ENCODE measurements around the gene CREBL2.
A peak's percentile ranks its signal among the peaks of the same experiment; 100 is the strongest.
"Not testable (repeated sequence)": the region's sequence is repeated elsewhere in the genome, so short reads cannot be mapped to it uniquely, and the experiment has no call there.

CREBL2 gene

GRCh38 chr12:12642916-12643315, 31.2 kb downstream of the CREBL2 start:
- H3K27ac Mint-ChIP-seq: peak overlapping the region; percentile 56
- ATAC-seq: no peak
- peaks cover 61% of the 10 kb centered on the region for H3K36me3 Mint-ChIP-seq
- peaks cover 8% of the 10 kb centered on the region for H3K9me3 Mint-ChIP-seq
- DNase-seq (ENCODE audit: low spot score in 2 of 2): no peak
- H3K4me1 Mint-ChIP-seq: peaks cover 25% of the 10 kb centered on the region
- H3K4me3 Mint-ChIP-seq: no peak overlapping the region

- peak; percentile 85 for ATAC-seq
- Mint-ChIP-seq H3K36me3 (peaks cover 42% of the 10 kb centered on the region), H3K4me3 (peak overlapping the region; percentile 40), H3K9me3 (peaks cover 12% of the 10 kb centered on the region), H3K27ac (peak overlapping the region; percentile 91), H3K4me1 (peaks cover 27% of the 10 kb centered on the region)
- DNase-seq (ENCODE audit: low spot score in 2 of 2): peak; percentile 10 to 65
These were observed 33.8 kb downstream of the CREBL2 start for GRCh38 chr12:12645485-12645884.

DNA sequence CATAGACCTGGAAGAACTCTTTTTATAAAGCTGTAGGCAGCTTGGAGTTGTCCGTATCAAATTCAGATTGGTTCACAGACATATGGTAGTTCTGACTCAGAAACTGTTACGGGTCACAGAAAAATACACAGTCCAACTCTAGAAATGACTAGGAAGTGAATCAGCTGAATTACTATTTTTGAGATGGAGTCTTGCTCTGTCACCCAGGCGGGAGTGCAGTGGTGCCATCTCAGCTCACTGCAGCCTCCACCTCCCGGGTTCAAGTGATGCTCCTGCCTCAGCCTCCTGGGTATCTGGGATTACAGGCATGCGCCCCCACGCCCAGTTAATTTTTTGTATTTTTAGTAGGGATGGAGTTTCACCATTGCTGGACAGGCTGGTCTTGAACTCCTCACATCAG, 34.3 kb downstream of the CREBL2 start:
- peak overlapping the region; percentile 40 for H3K4me3 Mint-ChIP-seq
- H3K36me3 Mint-ChIP-seq: peaks cover 37% of the 10 kb centered on the region
- DNase-seq (ENCODE audit: low spot score in 2 of 2): peak in 1 of 2 donors; percentile 55
- peak overlapping the region; percentile 91 for H3K27ac Mint-ChIP-seq
- H3K4me1 Mint-ChIP-seq: peaks cover 27% of the 10 kb centered on the region
- ATAC-seq: peak; percentile 98
- peaks cover 14% of the 10 kb centered on the region for H3K9me3 Mint-ChIP-seq

GRCh38 chr12:12646483-12647072, 34.9 kb downstream of the CREBL2 start:
- Mint-ChIP-seq H3K4me1 (peaks cover 27% of the 10 kb centered on the region), H3K9me3 (peaks cover 14% of the 10 kb centered on the region), H3K36me3 (peaks cover 31% of the 10 kb centered on the region), H3K27ac (peak overlapping the region; percentile 91), H3K4me3 (no peak overlapping the region)
- DNase-seq (ENCODE audit: low spot score in 2 of 2) (no peak), ATAC-seq (no peak)

DNA sequence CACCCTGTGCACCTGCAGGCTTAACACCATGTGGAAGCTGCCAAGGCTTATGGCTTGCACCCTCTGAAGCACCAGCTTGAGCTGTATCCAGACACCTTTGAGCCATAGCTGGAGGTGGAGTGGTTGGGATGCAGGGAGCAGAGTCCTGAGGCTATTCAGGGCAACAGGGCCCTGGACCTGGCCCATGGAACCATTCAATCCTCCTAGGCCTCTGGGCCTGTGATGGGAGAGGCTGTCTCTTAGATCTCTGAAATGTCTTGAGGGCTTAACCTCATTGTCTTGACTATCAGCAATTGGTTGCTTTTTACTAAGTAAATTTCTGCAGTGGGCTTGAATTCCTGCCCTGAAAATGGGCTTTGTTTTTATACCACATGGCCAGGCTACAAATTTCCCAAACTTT, 36.6 kb downstream of the CREBL2 start:
- no peak overlapping the region for H3K4me3 Mint-ChIP-seq
- peaks cover 14% of the 10 kb centered on the region for H3K9me3 Mint-ChIP-seq
- no peak for DNase-seq (ENCODE audit: low spot score in 2 of 2)
- no peak for ATAC-seq
- peaks cover 27% of the 10 kb centered on the region for H3K4me1 Mint-ChIP-seq
- peaks cover 14% of the 10 kb centered on the region for H3K36me3 Mint-ChIP-seq
- no peak overlapping the region for H3K27ac Mint-ChIP-seq

- Mint-ChIP-seq H3K9me3 (peaks cover 14% of the 10 kb centered on the region), H3K36me3 (peaks cover 6% of the 10 kb centered on the region), H3K4me3 (no peak overlapping the region), H3K4me1 (peaks cover 27% of the 10 kb centered on the region), H3K27ac (no peak overlapping the region)
- DNase-seq (ENCODE audit: low spot score in 2 of 2) (no peak), ATAC-seq (no peak)
These were observed 37.4 kb downstream of the CREBL2 start for GRCh38 chr12:12648951-12649650.

DNA sequence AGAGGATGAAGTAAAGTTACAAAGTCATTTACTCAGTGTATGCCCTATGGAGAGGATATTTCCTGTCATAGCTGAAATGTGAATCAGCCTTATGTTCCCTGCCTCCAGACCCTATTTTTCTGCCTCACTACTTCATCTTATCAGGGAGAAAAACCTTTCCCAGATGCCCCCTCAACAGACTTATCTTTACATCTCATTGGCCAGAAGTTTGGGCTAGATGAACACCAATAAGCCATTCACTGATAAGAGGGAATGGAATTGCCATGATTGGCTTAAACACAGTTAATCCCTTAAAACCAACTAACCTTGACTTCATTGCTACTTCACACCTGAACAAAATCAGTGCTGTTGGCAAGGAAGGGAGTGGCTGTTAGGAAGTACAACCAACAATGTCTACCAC, 40.1 kb downstream of the CREBL2 start:
- H3K27ac Mint-ChIP-seq: no peak overlapping the region

DNA sequence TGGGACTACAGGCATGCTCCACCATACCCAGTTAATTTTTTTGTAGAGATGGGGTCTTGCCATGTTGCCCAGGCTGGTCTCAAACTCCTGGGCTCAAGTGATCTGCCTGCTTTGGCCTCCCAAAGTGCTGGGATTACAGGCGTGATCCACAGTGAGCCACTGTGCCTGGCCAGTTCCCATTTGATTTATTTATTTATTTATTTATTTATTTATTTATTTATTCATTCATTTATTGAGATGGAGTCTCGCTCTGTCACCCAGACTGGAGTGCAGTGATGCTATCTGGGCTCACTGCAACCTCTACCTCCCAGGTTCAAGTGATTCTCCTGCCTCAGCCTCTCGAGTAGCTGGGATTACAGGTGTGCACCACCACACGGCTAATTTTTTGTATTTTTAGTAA, 41.0 kb downstream of the CREBL2 start:
- Mint-ChIP-seq H3K4me1 (peaks cover 17% of the 10 kb centered on the region), H3K9me3 (peaks cover 12% of the 10 kb centered on the region)
- not testable (repeated sequence) for H3K27ac Mint-ChIP-seq; H3K4me3 Mint-ChIP-seq; DNase-seq (ENCODE audit: low spot score in 2 of 2); ATAC-seq; H3K36me3 Mint-ChIP-seq

More for the DNA sequence above, 40.1 kb downstream of the CREBL2 start:
- Mint-ChIP-seq H3K4me1 (peaks cover 27% of the 10 kb centered on the region), H3K4me3 (no peak overlapping the region), H3K36me3 (peaks cover 5% of the 10 kb centered on the region), H3K9me3 (peaks cover 14% of the 10 kb centered on the region)
- no peak for ATAC-seq
- no peak for DNase-seq (ENCODE audit: low spot score in 2 of 2)

DNA sequence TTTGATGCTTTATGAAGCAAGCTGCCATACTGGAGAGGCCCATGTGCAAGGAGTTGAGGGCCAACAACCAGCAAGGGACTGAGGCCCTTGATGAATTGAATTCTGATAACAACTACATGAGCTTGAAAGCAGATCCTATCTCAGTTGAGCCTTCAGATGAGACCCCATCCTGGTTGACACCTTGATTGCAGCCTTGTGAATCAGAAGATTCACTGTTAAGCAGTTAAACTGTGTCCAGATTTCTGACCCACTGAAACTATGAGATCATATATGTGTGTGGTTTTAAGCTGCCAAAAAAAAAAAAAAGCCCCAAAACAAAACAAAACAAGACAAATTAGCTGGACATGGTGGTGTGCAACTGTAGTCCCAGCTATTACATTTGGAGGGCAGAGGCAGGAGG, 42.2 kb downstream of the CREBL2 start:
- H3K36me3 Mint-ChIP-seq: no peaks in the 10 kb centered on the region
- no peak overlapping the region for H3K27ac Mint-ChIP-seq
- DNase-seq (ENCODE audit: low spot score in 2 of 2): no peak
- H3K4me3 Mint-ChIP-seq: no peak overlapping the region
- ATAC-seq: no peak
- peaks cover 7% of the 10 kb centered on the region for H3K9me3 Mint-ChIP-seq
- peaks cover 13% of the 10 kb centered on the region for H3K4me1 Mint-ChIP-seq

DNA sequence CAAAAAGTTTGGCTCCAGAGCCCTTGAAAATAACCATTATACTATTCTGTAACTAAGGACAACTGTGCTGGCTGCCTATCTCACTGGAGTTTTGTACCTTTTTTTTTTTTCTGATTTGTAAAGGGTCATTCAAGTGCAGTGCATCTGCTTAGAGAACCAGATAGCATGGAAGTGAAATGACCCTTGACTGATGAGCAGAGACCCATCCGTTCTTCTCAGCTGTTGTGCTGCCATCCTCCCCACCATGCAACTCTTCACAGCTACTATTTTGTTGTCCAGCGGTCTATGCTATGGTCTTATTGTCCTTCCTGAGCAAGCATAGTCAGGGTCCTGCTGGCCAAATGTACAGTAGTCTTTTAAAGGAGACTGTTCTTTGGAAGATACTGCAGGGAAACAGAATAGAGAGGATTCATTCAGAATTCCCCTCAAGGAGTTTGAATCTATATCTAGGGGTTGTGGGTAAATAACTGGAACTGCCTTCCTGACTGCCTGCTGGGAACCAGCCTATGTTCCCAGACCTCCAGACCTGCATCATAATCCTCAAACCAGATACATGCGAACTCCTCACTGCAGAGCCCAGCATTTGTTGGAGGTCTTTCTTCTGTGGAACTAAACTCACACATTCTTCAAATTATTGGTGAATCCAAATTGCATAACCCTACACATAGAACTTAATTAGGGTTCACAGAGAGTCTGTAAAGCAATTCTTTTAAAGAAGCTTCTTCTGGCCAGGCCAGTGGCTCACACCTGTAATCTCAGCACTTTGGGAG, 43.2 kb downstream of the CREBL2 start:
- Mint-ChIP-seq H3K36me3 (no peaks in the 10 kb centered on the region), H3K4me3 (no peak overlapping the region), H3K27ac (no peak overlapping the region), H3K4me1 (peaks cover 13% of the 10 kb centered on the region), H3K9me3 (peaks cover 3% of the 10 kb centered on the region)
- DNase-seq (ENCODE audit: low spot score in 2 of 2): no peak
- no peak for ATAC-seq

- Mint-ChIP-seq H3K9me3 (no peaks in the 10 kb centered on the region), H3K4me1 (peaks cover 9% of the 10 kb centered on the region), H3K4me3 (no peak overlapping the region), H3K27ac (no peak overlapping the region), H3K36me3 (no peaks in the 10 kb centered on the region)
- ATAC-seq (no peak), DNase-seq (ENCODE audit: low spot score in 2 of 2) (no peak)
These were observed 48.5 kb downstream of the CREBL2 start for GRCh38 chr12:12660201-12660600.

- H3K4me1 Mint-ChIP-seq: no peaks in the 10 kb centered on the region
- no peak overlapping the region for H3K4me3 Mint-ChIP-seq
- H3K27ac Mint-ChIP-seq: no peak overlapping the region
- DNase-seq (ENCODE audit: low spot score in 2 of 2) (no peak), ATAC-seq (no peak)
- H3K36me3 Mint-ChIP-seq: no peaks in the 10 kb centered on the region
- H3K9me3 Mint-ChIP-seq: no peaks in the 10 kb centered on the region
These were observed 49.6 kb downstream of the CREBL2 start for GRCh38 chr12:12661086-12661856.

DNA sequence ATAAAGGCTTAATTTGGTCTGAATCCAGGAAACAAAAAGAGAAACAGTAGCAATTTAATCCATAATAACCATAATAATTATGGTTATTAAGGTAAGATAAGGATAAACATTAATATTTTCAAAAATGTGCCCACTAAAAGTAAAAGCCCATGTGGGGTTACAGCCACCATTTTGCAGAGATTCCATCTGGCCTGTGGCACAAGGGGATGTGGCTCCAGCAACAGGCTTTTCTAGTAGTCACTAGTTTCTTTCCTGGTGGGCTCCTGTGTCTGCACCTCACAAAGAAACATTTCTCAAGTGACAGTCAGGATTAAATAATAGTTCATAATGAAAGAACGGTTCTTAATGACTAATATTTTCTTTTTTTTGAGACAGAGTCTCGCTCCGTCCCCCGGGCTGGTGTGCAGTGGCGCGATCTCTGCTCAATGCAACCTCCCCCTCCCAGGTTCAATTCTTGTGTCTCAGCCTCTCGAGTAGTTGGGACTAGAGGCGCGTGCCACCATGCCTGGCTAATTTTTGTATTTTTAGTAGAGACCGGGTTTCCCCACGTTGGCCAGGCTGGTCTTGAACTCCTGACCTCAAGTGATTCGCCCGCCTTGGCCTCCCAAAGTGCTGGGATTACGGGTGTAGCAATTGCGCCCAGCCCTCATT, 52.1 kb downstream of the CREBL2 start:
- H3K36me3 Mint-ChIP-seq: no peaks in the 10 kb centered on the region
- ATAC-seq (no peak), DNase-seq (ENCODE audit: low spot score in 2 of 2) (no peak)
- H3K27ac Mint-ChIP-seq: no peak overlapping the region
- no peaks in the 10 kb centered on the region for H3K4me1 Mint-ChIP-seq
- H3K9me3 Mint-ChIP-seq: no peaks in the 10 kb centered on the region
- H3K4me3 Mint-ChIP-seq: no peak overlapping the region

GRCh38 chr12:12665194-12665593, 53.5 kb downstream of the CREBL2 start:
- H3K4me1 Mint-ChIP-seq: peaks cover 5% of the 10 kb centered on the region
- no peak overlapping the region for H3K4me3 Mint-ChIP-seq
- H3K36me3 Mint-ChIP-seq: no peaks in the 10 kb centered on the region
- peak overlapping the region; percentile 19 for H3K27ac Mint-ChIP-seq
- no peak for ATAC-seq
- no peaks in the 10 kb centered on the region for H3K9me3 Mint-ChIP-seq
- no peak for DNase-seq (ENCODE audit: low spot score in 2 of 2)

GRCh38 chr12:12668005-12668404, 56.3 kb downstream of the CREBL2 start:
- H3K27ac Mint-ChIP-seq: no peak overlapping the region
- no peak for ATAC-seq
- no peaks in the 10 kb centered on the region for H3K36me3 Mint-ChIP-seq
- no peaks in the 10 kb centered on the region for H3K9me3 Mint-ChIP-seq
- no peak overlapping the region for H3K4me3 Mint-ChIP-seq
- peaks cover 18% of the 10 kb centered on the region for H3K4me1 Mint-ChIP-seq
- no peak for DNase-seq (ENCODE audit: low spot score in 2 of 2)
